GM19035 (cell line): ENCODE results near the gene SRPX2.

Experiments
- ATAC-seq: cut with Tn5 transposase; IDR thresholded peaks from one replicate; pipeline ENCODE4 v1.9.1; 2021; ENCODE audit not compliant: unreplicated experiment

SRPX2 gene

GRCh38 chrX:100643956-100644860 is at the start of gene SRPX2:
Gene SRPX2 (plus strand): TSS chrX:100644199. CDS start chrX:100646323, 2,124 bp downstream.
- no peak for ATAC-seq

DNA sequence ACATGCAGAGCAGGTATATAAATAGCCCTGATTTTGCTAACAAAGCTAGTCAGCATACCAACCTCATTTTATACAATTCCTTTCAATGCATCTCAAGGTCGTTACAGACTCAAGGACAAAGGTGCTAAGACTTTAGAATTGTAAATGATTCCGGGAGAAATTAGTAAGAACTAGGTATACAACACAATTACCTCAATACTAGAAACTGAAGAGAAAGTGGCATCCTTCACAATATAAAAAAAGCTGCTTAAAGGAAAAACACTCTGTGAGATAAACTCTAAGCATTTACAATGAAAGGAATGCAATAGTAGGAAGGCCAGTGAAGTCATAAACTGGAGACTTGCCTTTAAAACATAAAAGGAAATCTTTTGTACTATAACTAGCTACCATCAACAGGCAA is 47.4 kb upstream of the SRPX2 start:
- no peak for ATAC-seq

DNA sequence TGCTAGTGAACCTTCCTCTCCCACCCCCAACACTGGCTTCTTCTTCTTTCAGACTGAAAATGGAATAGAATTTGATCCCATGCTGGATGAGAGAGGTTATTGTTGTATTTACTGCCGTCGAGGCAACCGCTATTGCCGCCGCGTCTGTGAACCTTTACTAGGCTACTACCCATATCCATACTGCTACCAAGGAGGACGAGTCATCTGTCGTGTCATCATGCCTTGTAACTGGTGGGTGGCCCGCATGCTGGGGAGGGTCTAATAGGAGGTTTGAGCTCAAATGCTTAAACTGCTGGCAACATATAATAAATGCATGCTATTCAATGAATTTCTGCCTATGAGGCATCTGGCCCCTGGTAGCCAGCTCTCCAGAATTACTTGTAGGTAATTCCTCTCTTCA is 44.5 kb upstream of the SRPX2 start:
- no peak for ATAC-seq

DNA sequence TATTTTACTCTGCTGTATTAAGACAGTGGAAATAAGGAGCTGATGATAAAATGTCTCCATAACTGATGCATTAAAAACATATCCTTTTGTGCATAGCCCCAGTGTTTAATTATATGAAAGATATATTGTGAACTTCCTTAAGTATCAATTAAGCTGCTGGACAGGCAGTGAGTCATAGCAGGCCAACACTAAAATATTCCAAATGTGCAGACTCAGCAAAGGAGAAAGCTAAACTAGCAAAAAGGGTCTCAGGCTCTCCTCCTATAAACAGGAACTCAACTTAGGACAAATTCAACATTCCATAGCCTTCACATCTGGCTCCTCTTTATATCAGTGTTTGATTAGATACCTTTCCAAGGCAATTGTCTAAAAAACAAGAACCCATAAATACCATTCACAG is 43.7 kb upstream of the SRPX2 start:
- no peak for ATAC-seq

GRCh38 chrX:100600758-100601157 is 43.2 kb upstream of the SRPX2 start:
- no peak for ATAC-seq

DNA sequence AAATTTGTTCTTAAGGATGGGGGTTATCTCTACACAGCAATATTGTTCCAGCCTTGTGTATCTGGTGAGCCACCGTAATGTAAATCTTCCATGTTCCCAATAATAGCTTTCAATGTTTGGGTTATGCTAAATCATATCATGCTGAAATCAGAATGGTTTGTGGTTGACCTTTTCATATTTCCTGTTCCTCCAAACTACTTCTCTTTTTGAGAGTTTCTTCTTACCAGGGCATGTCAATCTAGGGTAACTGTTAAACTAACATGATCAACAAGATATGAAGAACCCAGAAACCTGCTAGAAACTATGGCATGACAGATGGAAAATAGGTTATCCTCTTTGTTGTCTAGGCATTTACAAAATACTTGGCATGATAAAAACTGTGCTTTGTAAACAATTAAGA is 37.2 kb upstream of the SRPX2 start:
- no peak for ATAC-seq

GRCh38 chrX:100609591-100609990 is 34.4 kb upstream of the SRPX2 start:
- ATAC-seq = no peak

GRCh38 chrX:100611951-100612350 is 32.0 kb upstream of the SRPX2 start:
- no peak for ATAC-seq

- ATAC-seq = peak; percentile 98
Measured at GRCh38 chrX:100615005-100615404, 29.0 kb upstream of the SRPX2 start.

- no peak for ATAC-seq
Measured at GRCh38 chrX:100623001-100623400, 21.0 kb upstream of the SRPX2 start.

GRCh38 chrX:100625985-100626491 is 18.0 kb upstream of the SRPX2 start:
- peak; percentile 95 for ATAC-seq

DNA sequence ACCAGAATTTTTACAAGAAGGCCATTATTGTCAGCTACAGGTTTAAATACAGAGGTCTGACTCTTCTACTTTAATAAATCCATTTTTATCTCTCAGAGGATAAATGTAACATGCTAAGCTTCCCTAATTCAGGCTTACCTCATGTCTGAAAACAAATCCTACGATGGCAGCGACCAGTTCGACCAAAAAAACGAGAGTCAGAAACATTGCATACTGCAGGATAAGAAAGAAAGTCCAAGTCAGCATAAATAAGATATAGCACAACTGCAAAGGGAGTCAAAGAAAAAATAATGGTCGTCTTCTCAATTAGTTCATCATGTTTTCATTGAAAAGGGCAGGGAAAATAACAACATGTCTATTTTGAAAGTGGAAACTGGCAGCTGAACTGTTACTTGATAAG is 9.0 kb upstream of the SRPX2 start:
- no peak for ATAC-seq

- no peak for ATAC-seq
Measured at GRCh38 chrX:100635989-100636320, 8.0 kb upstream of the SRPX2 start.

- ATAC-seq = peak; percentile 87
Measured at GRCh38 chrX:100636321-100636991, 7.5 kb upstream of the SRPX2 start, which contains the start of gene TSPAN6. Gene TSPAN6 (minus strand): TSS chrX:100636806. CDS start chrX:100636694, 112 bp downstream.

DNA sequence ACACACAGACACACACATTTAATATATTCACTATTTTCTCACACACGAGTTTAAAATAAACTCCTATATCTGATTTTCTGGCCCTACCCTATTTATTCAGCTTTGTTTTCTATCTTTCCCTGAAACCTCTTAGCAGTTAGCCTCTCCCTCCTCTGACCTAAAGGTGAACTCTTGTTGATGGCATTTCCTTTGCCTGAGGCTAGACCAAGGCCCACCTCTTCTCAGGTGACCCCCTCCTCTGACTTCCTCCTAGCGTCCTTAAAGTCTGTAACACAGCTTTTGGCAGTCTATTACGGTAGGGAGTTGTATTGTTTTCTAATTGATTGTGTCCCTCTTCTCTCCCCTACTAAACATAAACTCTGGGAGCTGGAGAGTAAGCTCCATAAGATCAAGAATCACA is 1.7 kb upstream of the SRPX2 start:
- no peak for ATAC-seq

GRCh38 chrX:100643212-100643611 is 787 bp upstream of the SRPX2 start:
- ATAC-seq = no peak

- ATAC-seq = no peak
Measured at GRCh38 chrX:100645106-100645505, 1.1 kb downstream of the SRPX2 start.

DNA sequence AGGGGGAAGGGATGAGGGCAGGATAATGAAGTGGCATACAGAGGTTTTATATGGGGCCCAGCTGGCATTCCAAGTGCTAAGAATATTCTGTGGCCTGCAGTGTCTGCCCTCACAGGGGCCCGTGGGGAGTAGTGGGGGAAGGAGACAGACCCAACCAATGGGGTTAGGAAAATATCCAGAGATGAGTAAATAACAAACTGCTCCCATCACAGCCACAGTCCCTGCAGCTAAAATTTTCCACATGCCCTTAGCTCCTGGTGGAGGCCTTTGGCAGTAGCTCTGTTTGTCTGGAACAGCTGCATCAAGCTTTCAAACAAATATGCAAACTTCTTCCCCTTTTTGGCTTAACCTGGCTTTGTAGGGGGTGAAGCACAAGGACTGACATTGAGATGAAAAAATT is 3.1 kb downstream of the SRPX2 start:
- ATAC-seq = no peak

DNA sequence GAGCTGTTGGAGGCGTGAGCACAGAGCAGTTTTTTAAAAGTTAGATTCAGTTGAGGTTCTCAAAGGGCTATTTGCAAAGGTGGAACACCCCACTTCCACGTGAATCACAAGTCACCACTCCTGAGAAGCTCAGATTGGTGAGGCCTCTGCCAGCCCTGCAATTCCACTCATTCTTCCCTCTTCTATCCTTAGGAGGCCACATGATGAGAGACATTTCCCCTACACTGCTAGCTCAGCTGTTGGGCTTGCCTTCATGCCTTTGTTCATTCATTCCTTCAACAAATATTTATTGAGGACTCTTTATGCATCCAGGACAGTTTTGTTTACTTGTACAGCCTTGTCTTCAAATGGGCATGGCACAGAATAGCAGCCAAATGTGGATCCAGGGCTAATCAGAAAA is 3.7 kb downstream of the SRPX2 start:
- no peak for ATAC-seq

DNA sequence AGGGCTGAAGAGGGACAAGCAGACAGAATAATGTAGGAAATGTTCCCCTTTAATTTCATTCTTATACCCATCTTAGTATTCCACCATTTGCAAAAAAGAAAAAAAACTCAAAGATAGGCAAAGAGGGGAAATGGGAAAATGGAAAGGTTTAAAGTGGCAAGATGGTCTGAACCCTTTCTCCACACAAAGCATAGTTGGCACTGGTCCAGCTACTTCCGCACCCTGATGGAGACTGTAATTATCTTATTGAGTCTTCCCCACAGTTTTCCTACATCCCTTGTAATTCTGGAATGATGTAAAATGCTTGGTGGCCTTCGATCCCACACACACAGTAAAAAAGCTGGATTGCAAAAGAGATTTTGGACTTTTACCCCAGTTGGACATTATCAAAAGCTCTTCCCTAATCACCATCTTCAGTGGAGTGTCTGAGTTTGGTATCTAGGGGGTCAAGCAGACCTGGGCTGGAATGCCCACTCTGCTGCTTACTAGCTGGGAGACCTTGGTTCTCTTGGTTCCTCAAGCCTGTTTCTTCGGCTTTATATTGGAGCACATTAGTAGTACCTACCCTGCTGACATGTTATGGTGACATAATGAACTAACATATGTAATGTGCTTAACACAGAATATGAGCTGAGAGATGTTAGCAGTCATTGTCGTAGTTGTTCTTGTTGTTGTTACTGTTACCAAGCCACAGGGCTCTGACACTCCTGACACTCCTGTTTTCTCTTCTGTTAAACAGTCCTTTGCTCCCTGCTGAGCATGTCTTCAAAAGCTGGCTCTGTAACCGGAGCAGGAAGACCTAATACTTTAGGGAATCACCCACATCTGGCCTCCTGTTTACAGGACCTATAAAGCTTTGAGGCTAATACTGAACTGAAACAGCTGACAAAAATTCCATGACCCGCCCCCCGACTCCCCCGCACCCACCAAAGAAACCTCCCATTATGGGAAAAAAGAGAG is 4.7 kb downstream of the SRPX2 start:
- ATAC-seq = no peak
